ENCODE results near the gene ACTL7A. TPM values are rescaled to one million over a fixed set of nuclear protein-coding genes. Genes with fewer than 3 reads are reported as not detected.

Gene ACTL7A
- total RNA-seq, 6 donors from 2014 or later: not detected

DNA sequence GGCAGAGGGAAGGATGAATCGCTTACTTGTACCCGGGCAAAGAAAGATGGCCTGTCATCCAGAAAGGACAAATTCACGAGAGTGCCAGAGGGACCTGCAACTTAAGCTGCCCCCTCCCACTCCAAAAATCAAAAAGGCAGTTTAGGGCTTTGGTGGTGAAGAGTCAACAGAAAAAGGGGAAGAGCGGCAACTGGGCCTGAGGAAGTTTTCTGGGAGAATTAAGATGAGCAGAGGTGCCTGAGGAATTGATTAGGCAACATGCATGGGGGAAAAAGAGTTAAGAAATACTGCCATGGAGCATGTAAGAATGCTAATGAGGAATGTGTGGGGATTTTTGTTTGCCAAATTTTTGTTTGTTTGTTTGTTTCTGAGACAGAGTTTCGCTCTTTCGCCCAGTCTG is 4.5 kb upstream of the ACTL7A start:
- no peaks in the 10 kb centered on the region for H3K36me3 ChIP-seq
- TF ChIP-seq POLR2AphosphoS5 (IDR thresholded peaks at IDR 0.05) (no peak), POLR2A (IDR thresholded peaks at IDR 0.05) (no peak), EP300 (IDR thresholded peaks at IDR 0.05) (no peak)
- TF ChIP-seq, protein P1, sequence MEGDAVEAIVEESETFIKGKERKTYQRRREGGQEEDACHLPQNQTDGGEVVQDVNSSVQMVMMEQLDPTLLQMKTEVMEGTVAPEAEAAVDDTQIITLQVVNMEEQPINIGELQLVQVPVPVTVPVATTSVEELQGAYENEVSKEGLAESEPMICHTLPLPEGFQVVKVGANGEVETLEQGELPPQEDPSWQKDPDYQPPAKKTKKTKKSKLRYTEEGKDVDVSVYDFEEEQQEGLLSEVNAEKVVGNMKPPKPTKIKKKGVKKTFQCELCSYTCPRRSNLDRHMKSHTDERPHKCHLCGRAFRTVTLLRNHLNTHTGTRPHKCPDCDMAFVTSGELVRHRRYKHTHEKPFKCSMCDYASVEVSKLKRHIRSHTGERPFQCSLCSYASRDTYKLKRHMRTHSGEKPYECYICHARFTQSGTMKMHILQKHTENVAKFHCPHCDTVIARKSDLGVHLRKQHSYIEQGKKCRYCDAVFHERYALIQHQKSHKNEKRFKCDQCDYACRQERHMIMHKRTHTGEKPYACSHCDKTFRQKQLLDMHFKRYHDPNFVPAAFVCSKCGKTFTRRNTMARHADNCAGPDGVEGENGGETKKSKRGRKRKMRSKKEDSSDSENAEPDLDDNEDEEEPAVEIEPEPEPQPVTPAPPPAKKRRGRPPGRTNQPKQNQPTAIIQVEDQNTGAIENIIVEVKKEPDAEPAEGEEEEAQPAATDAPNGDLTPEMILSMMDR (IDR thresholded peaks at IDR 0.05): no peak
- H3K4me3 ChIP-seq: no peak overlapping the region
- no peaks in the 10 kb centered on the region for H3K27me3 ChIP-seq
- DNase-seq: no peak
- H3K9me3 ChIP-seq: no peaks in the 10 kb centered on the region
- WGBS, 2 donors: 72 to 81% methylated on average over 6 of the region's 6 CpGs
- H3K27ac ChIP-seq: no peak overlapping the region
- no peak for ATAC-seq (ENCODE audit: low FRiP score in 2 of 2)
- H3K4me1 ChIP-seq: no peaks in the 10 kb centered on the region

DNA sequence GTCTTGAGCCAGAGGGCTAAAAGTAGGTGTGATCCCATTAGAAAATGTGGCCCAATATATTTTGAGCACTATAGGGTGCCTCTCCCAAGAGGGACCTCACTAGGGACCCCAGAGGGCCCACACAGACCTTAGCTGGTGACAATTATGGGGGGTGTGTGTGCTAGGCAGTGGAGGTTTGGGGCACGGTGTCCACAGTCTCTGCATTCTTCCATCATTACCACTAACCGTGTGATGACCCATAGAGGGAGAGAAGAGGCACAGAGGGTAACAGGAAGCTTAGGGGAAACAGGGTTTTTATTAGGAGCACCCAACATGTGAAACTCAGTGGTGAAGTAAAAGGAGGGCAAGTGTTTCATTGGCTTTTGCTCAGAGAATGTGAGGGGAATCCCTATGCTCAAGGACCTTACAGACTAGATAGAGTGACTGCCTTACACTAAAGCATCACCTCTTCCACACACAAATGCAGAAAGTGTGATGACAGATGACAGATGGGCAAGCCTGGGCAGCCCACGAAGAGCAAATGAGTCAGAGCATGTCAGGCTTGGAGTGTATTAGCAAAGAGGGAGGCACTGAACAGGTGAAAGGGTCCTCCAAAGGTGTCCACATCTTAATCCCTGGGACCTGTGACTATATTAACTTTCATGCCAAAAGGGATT is 2.5 kb upstream of the ACTL7A start:
- 77 to 91% methylated on average over 3 of the region's 3 CpGs for WGBS, 2 donors
- ATAC-seq (ENCODE audit: low FRiP score in 2 of 2) (no peak), DNase-seq (no peak)

DNA sequence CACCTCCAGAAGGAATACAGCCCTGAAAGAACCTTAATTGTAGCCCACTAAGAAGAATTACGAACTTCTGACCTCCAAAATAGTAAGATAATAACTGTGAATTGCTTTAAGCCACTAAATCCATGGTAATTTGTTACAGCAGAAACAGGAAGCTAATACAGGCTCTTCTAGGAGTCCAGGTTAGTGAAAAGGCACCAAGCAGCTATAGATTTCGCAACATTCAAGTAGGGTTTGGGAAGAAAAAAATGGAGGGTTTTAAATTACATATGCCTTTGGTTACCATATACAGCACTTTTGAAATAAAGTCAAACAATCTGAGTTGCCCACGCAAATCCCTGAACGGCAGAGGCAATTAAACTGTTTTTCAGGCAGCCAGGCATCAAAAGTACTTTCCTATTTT is 1.7 kb upstream of the ACTL7A start:
- Histone ChIP-seq H3K9me3 (no peaks in the 10 kb centered on the region), H3K36me3 (no peaks in the 10 kb centered on the region), H3K27ac (no peak overlapping the region), H3K4me1 (no peaks in the 10 kb centered on the region), H3K4me3 (no peak overlapping the region), H3K27me3 (no peaks in the 10 kb centered on the region)
- WGBS, 2 donors: 90 to 93% methylated on average over 4 of the region's 4 CpGs
- DNase-seq (no peak), ATAC-seq (ENCODE audit: low FRiP score in 2 of 2) (no peak)
- TF ChIP-seq POLR2A (IDR thresholded peaks at IDR 0.05) (no peak), EP300 (IDR thresholded peaks at IDR 0.05) (no peak), POLR2AphosphoS5 (IDR thresholded peaks at IDR 0.05) (no peak)
- TF ChIP-seq, protein P1 (IDR thresholded peaks at IDR 0.05): no peak

More for the DNA sequence above, 2.5 kb upstream of the ACTL7A start:
- Histone ChIP-seq H3K9me3 (no peaks in the 10 kb centered on the region), H3K27me3 (no peaks in the 10 kb centered on the region), H3K4me3 (no peak overlapping the region), H3K4me1 (no peaks in the 10 kb centered on the region), H3K36me3 (no peaks in the 10 kb centered on the region), H3K27ac (no peak overlapping the region)
- TF ChIP-seq, protein P1 (IDR thresholded peaks at IDR 0.05): no peak
- TF ChIP-seq EP300 (IDR thresholded peaks at IDR 0.05) (no peak), POLR2A (IDR thresholded peaks at IDR 0.05) (no peak), POLR2AphosphoS5 (IDR thresholded peaks at IDR 0.05) (no peak)

DNA sequence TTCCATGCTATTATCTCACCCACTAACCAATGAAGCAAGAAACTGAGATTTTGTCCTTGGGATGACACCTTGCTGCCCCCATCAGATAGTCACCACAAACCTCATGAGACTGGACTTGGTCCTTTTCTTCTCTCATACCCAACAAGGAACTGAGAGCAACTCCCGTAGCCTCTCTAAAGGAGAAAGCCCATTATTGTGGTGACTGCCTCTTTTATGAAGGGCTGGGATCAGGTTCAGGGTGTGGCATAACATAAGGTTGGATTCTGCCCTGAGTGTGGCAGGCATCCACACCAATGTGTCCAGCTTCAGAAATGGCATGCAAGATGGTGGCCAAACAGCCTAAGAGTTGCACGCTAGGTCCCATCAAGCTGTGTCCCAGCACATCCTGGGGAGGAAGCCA is 1.3 kb upstream of the ACTL7A start:
- no peak for DNase-seq
- H3K9me3 ChIP-seq: no peaks in the 10 kb centered on the region
- TF ChIP-seq, protein P1 (IDR thresholded peaks at IDR 0.05): no peak
- no peaks in the 10 kb centered on the region for H3K36me3 ChIP-seq
- no peak for ATAC-seq (ENCODE audit: low FRiP score in 2 of 2)
- no peaks in the 10 kb centered on the region for H3K27me3 ChIP-seq
- H3K27ac ChIP-seq: peak overlapping the region in 2 of 4 donors; percentile 26 to 54
- H3K4me3 ChIP-seq: no peak overlapping the region
- WGBS, 2 donors: 85 to 90% methylated on average over 2 of the region's 2 CpGs
- no peaks in the 10 kb centered on the region for H3K4me1 ChIP-seq

DNA sequence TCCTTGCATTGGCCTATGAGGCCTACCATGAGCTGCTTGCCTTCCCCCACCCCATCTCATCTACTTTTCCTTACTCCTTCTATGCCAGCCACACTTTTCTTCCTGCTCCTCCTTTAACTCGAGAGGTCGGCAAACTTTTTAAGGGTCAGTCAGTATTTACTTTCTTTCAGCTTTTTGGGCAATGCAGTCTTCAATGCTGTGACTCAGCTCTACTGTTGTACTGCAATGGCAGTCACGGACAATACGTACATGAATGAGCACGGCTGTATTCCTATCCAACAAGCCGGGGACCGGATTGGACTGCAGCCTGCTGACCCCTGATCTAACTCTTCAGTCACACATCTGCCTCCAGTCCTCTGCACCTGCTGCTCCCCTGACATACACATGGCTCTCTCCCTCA is 602 bp upstream of the ACTL7A start:
- peak in 1 of 2 donors; percentile 65 for DNase-seq
- Histone ChIP-seq H3K4me3 (no peak overlapping the region), H3K27ac (peak overlapping the region in 2 of 4 donors; percentile 26 to 61), H3K9me3 (no peaks in the 10 kb centered on the region), H3K36me3 (no peaks in the 10 kb centered on the region), H3K27me3 (no peaks in the 10 kb centered on the region), H3K4me1 (no peaks in the 10 kb centered on the region)
- WGBS, 2 donors: 54 to 61% methylated on average over 7 of the region's 7 CpGs
- TF ChIP-seq POLR2AphosphoS5 (IDR thresholded peaks at IDR 0.05) (no peak), EP300 (IDR thresholded peaks at IDR 0.05) (no peak), POLR2A (IDR thresholded peaks at IDR 0.05) (no peak)
- TF ChIP-seq, protein P1 (IDR thresholded peaks at IDR 0.05): no peak
- ATAC-seq (ENCODE audit: low FRiP score in 2 of 2): peak in 1 of 2 donors; percentile 50
